HUES64 (cell line): ENCODE data around the gene MPDU1.

ENCODE experiments used
- H3K27ac ChIP-seq: 2 replicates; pipeline ENCODE4 v1.7.0; 2013; ENCODE audit warnings: low read depth, low read length, inconsistent platforms
- H3K27me3 ChIP-seq: 2 replicates; pipeline ENCODE4 v1.6.1; 2013; ENCODE audit warnings: mild to moderate bottlenecking, low read length; ENCODE audit not compliant: insufficient read depth
- H3K36me3 ChIP-seq: 2 replicates; pipeline ENCODE4 v1.6.1; 2013; ENCODE audit warnings: mild to moderate bottlenecking, low read length; ENCODE audit not compliant: insufficient read depth
- H3K4me1 ChIP-seq: 2 replicates; pipeline ENCODE4 v1.6.1; 2013; ENCODE audit warnings: mild to moderate bottlenecking, low read length, moderate library complexity; ENCODE audit not compliant: insufficient read depth
- H3K4me3 ChIP-seq: 2 replicates; pipeline ENCODE4 v1.5.1; 2013; ENCODE audit warnings: mild to moderate bottlenecking, low read length, moderate library complexity
- H3K9ac ChIP-seq: 2 replicates; pipeline ENCODE4 v1.6.1; 2013; ENCODE audit warnings: mild to moderate bottlenecking, low read depth, low read length
- H3K9me3 ChIP-seq: 2 replicates; pipeline ENCODE4 v1.6.1; 2013; ENCODE audit warnings: low read depth, low read length; ENCODE audit not compliant: insufficient read depth
- WGBS: fragments of 150-250, 120-280 bp; methylation state at CpG from one replicate; pipeline ENCODE4 v1.1.7; 2013; ENCODE audit warnings: missing lambda C conversion rate; 5-methylcytosine and 5-hydroxymethylcytosine counted together

Gene MPDU1

GRCh38 chr17:7575959-7576358 is 7.7 kb upstream of the MPDU1 start:
- no peaks in the 10 kb centered on the region for H3K27me3 ChIP-seq
- WGBS: 92% methylated on average over 7 of the region's 7 CpGs
- H3K27ac ChIP-seq: peak overlapping the region; percentile 99; the same call in 1 of the 2 replicates
- H3K4me1 ChIP-seq: peaks cover 20% of the 10 kb centered on the region
- H3K9me3 ChIP-seq: no peaks in the 10 kb centered on the region
- H3K9ac ChIP-seq: 0 out of 2 replicates have a peak overlapping the region, but pooled peaks have one; percentile 3
- H3K36me3 ChIP-seq: peaks cover 59% of the 10 kb centered on the region
- no peak overlapping the region for H3K4me3 ChIP-seq

- no peaks in the 10 kb centered on the region for H3K9me3 ChIP-seq
- H3K27ac ChIP-seq: no peak overlapping the region
- H3K4me3 ChIP-seq: no peak overlapping the region
- no peaks in the 10 kb centered on the region for H3K27me3 ChIP-seq
- H3K36me3 ChIP-seq: peaks cover 54% of the 10 kb centered on the region
- 0 out of 2 replicates have a peak overlapping the region, but pooled peaks have one; percentile 3 for H3K9ac ChIP-seq
- H3K4me1 ChIP-seq: peaks cover 16% of the 10 kb centered on the region
- 96% methylated on average over 14 of the region's 14 CpGs for WGBS
Measured at GRCh38 chr17:7576432-7576937, 7.2 kb upstream of the MPDU1 start.

- peaks cover 53% of the 10 kb centered on the region for H3K36me3 ChIP-seq
- no peak overlapping the region for H3K4me3 ChIP-seq
- H3K9me3 ChIP-seq: no peaks in the 10 kb centered on the region
- no peak overlapping the region for H3K9ac ChIP-seq
- WGBS: 94% methylated on average over 17 of the region's 17 CpGs
- no peaks in the 10 kb centered on the region for H3K27me3 ChIP-seq
- peaks cover 15% of the 10 kb centered on the region for H3K4me1 ChIP-seq
- no peak overlapping the region for H3K27ac ChIP-seq
Measured at GRCh38 chr17:7577327-7578199, 6.1 kb upstream of the MPDU1 start.

- Histone ChIP-seq H3K9ac (no peak within 1 kb of the TSS), H3K9me3 (no peaks in the 10 kb centered on the region), H3K4me3 (no peak within 1 kb of the TSS), H3K36me3 (peaks cover 48% of the 10 kb centered on the region), H3K27ac (peak within 1 kb of the TSS; percentile 49; the same call in 1 of the 2 replicates), H3K27me3 (no peaks in the 10 kb centered on the region), H3K4me1 (peaks cover 15% of the 10 kb centered on the region)
- 42% methylated on average over 7 of the region's 7 CpGs for WGBS
Measured at GRCh38 chr17:7579001-7579833, 4.4 kb upstream of the MPDU1 start, which contains the start of gene CD68. TSS of gene CD68 (plus strand) at chr17:7579638. CDS start at chr17:7579678, 40 bp downstream.

- 87% methylated on average over 12 of the region's 12 CpGs for WGBS
- H3K9me3 ChIP-seq: no peaks in the 10 kb centered on the region
- H3K27me3 ChIP-seq: no peaks in the 10 kb centered on the region
- no peak overlapping the region for H3K9ac ChIP-seq
- H3K4me3 ChIP-seq: no peak overlapping the region
- peaks cover 42% of the 10 kb centered on the region for H3K36me3 ChIP-seq
- peaks cover 7% of the 10 kb centered on the region; the same call in 1 of the 2 replicates for H3K4me1 ChIP-seq
- no peak overlapping the region; the same call in 1 of the 2 replicates for H3K27ac ChIP-seq
Measured at GRCh38 chr17:7579834-7580603, 3.6 kb upstream of the MPDU1 start.

- no peaks in the 10 kb centered on the region for H3K9me3 ChIP-seq
- no peak overlapping the region for H3K9ac ChIP-seq
- no peak overlapping the region for H3K27ac ChIP-seq
- no peak overlapping the region for H3K4me3 ChIP-seq
- no peaks in the 10 kb centered on the region for H3K4me1 ChIP-seq
- WGBS: 88% methylated on average over 23 of the region's 23 CpGs
- H3K36me3 ChIP-seq: peaks cover 38% of the 10 kb centered on the region
- no peaks in the 10 kb centered on the region for H3K27me3 ChIP-seq
Measured at GRCh38 chr17:7580604-7581575, 2.8 kb upstream of the MPDU1 start.

GRCh38 chr17:7582396-7583252 is 1.0 kb upstream of the MPDU1 start:
- Histone ChIP-seq H3K27ac (peak overlapping the region; percentile 98), H3K4me3 (peak overlapping the region; percentile 80), H3K4me1 (no peaks in the 10 kb centered on the region; the same call in 1 of the 2 replicates), H3K9ac (peak overlapping the region; percentile 98), H3K27me3 (no peaks in the 10 kb centered on the region), H3K36me3 (peaks cover 33% of the 10 kb centered on the region), H3K9me3 (no peaks in the 10 kb centered on the region)
- WGBS: 93% methylated on average over 36 of the region's 36 CpGs

GRCh38 chr17:7586673-7587419 is 3.2 kb downstream of the MPDU1 start:
- H3K9me3 ChIP-seq: no peaks in the 10 kb centered on the region
- H3K4me3 ChIP-seq: no peak overlapping the region
- H3K27ac ChIP-seq: no peak overlapping the region
- H3K9ac ChIP-seq: no peak overlapping the region
- 84% methylated on average over 9 of the region's 9 CpGs for WGBS
- H3K36me3 ChIP-seq: peaks cover 29% of the 10 kb centered on the region
- H3K4me1 ChIP-seq: peaks cover 14% of the 10 kb centered on the region
- H3K27me3 ChIP-seq: no peaks in the 10 kb centered on the region
